K562 (cell line): ENCODE data around the gene SLC4A4. TPM values are rescaled to one million over a fixed set of nuclear protein-coding genes. Genes with fewer than 3 reads are reported as not detected.

Experiments used
- ATAC-seq: fragments of 200-7000 bp; cut with Tn5 transposase; 3 replicates; pipeline ENCODE4 v1.9.1; 2020; ENCODE audit warnings: moderate library complexity
- BruUV-seq: library from RNA; stranded (reverse); fragments of 400-500 nt; replicated peaks from 2 replicates; lab custom pipeline; 2021; lab: Mats Ljungman, UMichigan
- CTCF ChIA-PET: fragments of 300-600 bp; formaldehyde crosslinking; extraction: SDS; loops from one replicate; lab custom pipeline; 2021; ENCODE audit warnings: low intra/inter-chr PET ratio; lab: Yijun Ruan, JAX
- POLR2A ChIA-PET: fragments of 300-600, 350-650 bp; sonication (Branson Sonifier 250); formaldehyde crosslinking; extraction: SDS; loops from one replicate; lab custom pipeline; 2021; ENCODE audit warnings: antibody characterized with exemption, inconsistent platforms; lab: Yijun Ruan, JAX
- DNase-seq, 4 experiments: peaks; one replicate each; pipeline versions ENCODE4 v3.0.0 to v3.0.0-alpha.2; 2011 to 2018; ENCODE audit warnings: low spot score in 3 of 4, mixed read lengths in 3 of 4; ENCODE audit errors: extremely low read depth in 1 of 4
- FAIRE-seq: peaks from 2 replicates; lab custom pipeline; 2011; peaks lifted over from hg19 to GRCh38; lab: Jason Lieb, UNC
- H2AFZ ChIP-seq: 2 replicates; pipeline ENCODE4 v1.6.0; 2011; ENCODE audit warnings: low read depth, low read length, control low read depth, inconsistent platforms
- H3K27ac ChIP-seq: fragments of 200-600 bp; 3 replicates; pipeline ENCODE4 v1.8.0; 2011; ENCODE audit warnings: low read depth, mild to moderate bottlenecking, control low read depth, inconsistent platforms, low read length, moderate library complexity, mixed read lengths; ENCODE audit errors: extremely low read depth
- H3K27me3 ChIP-seq, 2 experiments: fragments of 300-600 bp in 1 of 2; 2 replicates in 1 of 2; 3 replicates in 1 of 2; pipeline versions ENCODE4 v1.6.0 to v1.8.0; 2011; ENCODE audit warnings: inconsistent platforms in 2 of 2, low read length in 2 of 2, mild to moderate bottlenecking in 1 of 2, mixed read lengths in 1 of 2, moderate library complexity in 1 of 2; ENCODE audit not compliant: control insufficient read depth in 2 of 2, insufficient read depth in 2 of 2
- H3K36me3 ChIP-seq: fragments of 300-600 bp; 3 replicates; pipeline ENCODE4 v1.8.0; 2011; ENCODE audit warnings: mild to moderate bottlenecking, low read length, inconsistent platforms; ENCODE audit not compliant: control insufficient read depth, insufficient read depth
- H3K4me1 ChIP-seq, 2 experiments: fragments of 200-600 bp in 1 of 2; replicated peaks in 1 of 2; 2 replicates in 1 of 2; 3 replicates in 1 of 2; pipeline versions ENCODE4 v1.5.1 to v1.8.0; 2011; ENCODE audit warnings: inconsistent platforms in 2 of 2, low read length in 2 of 2, mild to moderate bottlenecking in 1 of 2, mixed read lengths in 1 of 2, moderate library complexity in 1 of 2; ENCODE audit not compliant: control insufficient read depth in 2 of 2, insufficient read depth in 2 of 2
- H3K4me2 ChIP-seq: 2 replicates; pipeline ENCODE4 v1.6.1; 2011; ENCODE audit warnings: low read length, control low read depth, inconsistent platforms, mixed read lengths; ENCODE audit not compliant: insufficient read depth
- H3K4me3 ChIP-seq: fragments of 200-600 bp; sonication (generic), shearing (Covaris generic); 2 replicates; pipeline ENCODE4 v1.5.1; 2016; ENCODE audit warnings: control low read depth, inconsistent platforms
- H3K79me2 ChIP-seq: fragments of 200-600 bp; 3 replicates; pipeline ENCODE4 v1.8.0; 2011; ENCODE audit warnings: low read length, inconsistent platforms; ENCODE audit not compliant: control insufficient read depth, insufficient read depth
- H3K9ac ChIP-seq, 2 experiments: 2 replicates each; pipeline versions ENCODE4 v1.6.0 to v1.6.1; 2011; ENCODE audit warnings: low read depth in 2 of 2, low read length in 2 of 2, control low read depth in 1 of 2, inconsistent platforms in 1 of 2, mild to moderate bottlenecking in 1 of 2, mixed read lengths in 1 of 2; ENCODE audit not compliant: insufficient read depth in 1 of 2
- H3K9me1 ChIP-seq: one replicate; pipeline ENCODE4 v1.6.0; 2011; ENCODE audit warnings: inconsistent platforms, mild to moderate bottlenecking, low read length, moderate library complexity; ENCODE audit not compliant: control insufficient read depth, insufficient read depth
- H3K9me3 ChIP-seq: replicated peaks from 2 replicates; pipeline ENCODE4 v1.5.1; 2011; ENCODE audit warnings: low read depth, low read length, inconsistent platforms; ENCODE audit not compliant: control insufficient read depth, insufficient read depth
- H4K20me1 ChIP-seq: replicated peaks from 2 replicates; pipeline ENCODE4 v1.6.1; 2011; ENCODE audit warnings: low read length, inconsistent platforms, mixed read lengths; ENCODE audit not compliant: control insufficient read depth, insufficient read depth
- ASH1L ChIP-seq: fragments of 450-650 bp; IDR thresholded peaks from 2 replicates; pipeline ENCODE4 v1.6.1; 2018; ENCODE audit warnings: borderline replicate concordance, mild to moderate bottlenecking, low read depth; ENCODE audit not compliant: partially characterized antibody
- EP400 ChIP-seq: fragments of 450-650 bp; IDR thresholded peaks from 2 replicates; pipeline ENCODE4 v1.6.1; 2017; ENCODE audit warnings: antibody characterized with exemption, mild to moderate bottlenecking, moderate library complexity
- PHTF2 ChIP-seq: fragments of 250-450 bp; sonication (Bioruptor Pico); IDR thresholded peaks from 2 replicates; pipeline ENCODE4 v1.5.0; 2021; ENCODE audit warnings: mild to moderate bottlenecking
- ZNF23 ChIP-seq: fragments of 250-450 bp; sonication (Bioruptor Pico); IDR thresholded peaks from 2 replicates; pipeline ENCODE4 v1.4.0; 2020; ENCODE audit warnings: mild to moderate bottlenecking
- ZNF551 ChIP-seq: fragments of 250-450 bp; sonication (Bioruptor Pico); IDR thresholded peaks from 2 replicates; pipeline ENCODE4 v1.5.0; 2021; ENCODE audit warnings: mild to moderate bottlenecking, moderate library complexity
- WGBS: fragments of 100-300 bp; shearing (Covaris generic); methylation state at CpG from one replicate; pipeline ENCODE4 v1.1.6; 2016; ENCODE audit warnings: low coverage, mixed read lengths; ENCODE audit not compliant: insufficient coverage; ENCODE audit errors: missing lambda C conversion rate; 5-methylcytosine and 5-hydroxymethylcytosine counted together
- in situ Hi-C: fragments of 300-500 bp; cut with MboI; formaldehyde crosslinking; loops from 4 replicates; pipeline ENCODE4 v1.15.0; 2018; ENCODE audit warnings: inconsistent platforms, mixed read lengths
- intact Hi-C: fragments of 100-400 bp; cut with micrococcal nuclease; formaldehyde crosslinking; loops from 2 replicates; pipeline ENCODE4 v1.14.2; 2022
- polyA plus RNA-seq, 8 experiments: library from polyadenylated mRNA; depleted of rRNA in 4 of 8; stranded (reverse) in 5 of 8; unstranded in 3 of 8; fragments of >200 nt; fragmentation: Nextera tagmentation in 2 of 8; fragmentation: Illumina TruSeq in 1 of 8; extraction: Ambion mirVana in 2 of 8; extraction: Trizol in 1 of 8; gene quantifications; 2 replicates each; pipeline versions ENCODE4 v1.2.1 to v1.2.3, GENCODE V29; 2011 to 2014; ENCODE audit warnings: inconsistent platforms in 1 of 8, missing spikeins in 1 of 8
- total RNA-seq, 7 experiments: library from RNA; depleted of rRNA in 6 of 7; stranded (reverse); fragments of >200 nt in 6 of 7; fragmentation: Illumina TruSeq in 2 of 7; extraction: Trizol in 2 of 7; gene quantifications; 2 replicates each; pipeline versions ENCODE4 v1.2.1 to v1.2.3, GENCODE V29; 2011 to 2021; ENCODE audit warnings: low replicate concordance in 1 of 7
- TF ChIP-seq, protein P1 (sequence below): fragments of 450-650 bp; IDR thresholded peaks from 2 replicates; pipeline ENCODE4 v1.6.1; 2016; ENCODE audit warnings: mild to moderate bottlenecking

The SLC4A4 gene
- total and polyA plus RNA-seq, 9 of the 15 experiments (the other 6 are each of a cell fraction or from before 2014, with no cell fraction given): 0.01 to 0.18 (median 0.07) TPM; not detected in 2

- TF ChIP-seq PHTF2 (CRISPR knock-in tag) (no peak), ZNF23 (no peak), ZNF551 (CRISPR knock-in tag) (no peak), ASH1L (no peak), EP400 (no peak)
- TF ChIP-seq, protein P1, sequence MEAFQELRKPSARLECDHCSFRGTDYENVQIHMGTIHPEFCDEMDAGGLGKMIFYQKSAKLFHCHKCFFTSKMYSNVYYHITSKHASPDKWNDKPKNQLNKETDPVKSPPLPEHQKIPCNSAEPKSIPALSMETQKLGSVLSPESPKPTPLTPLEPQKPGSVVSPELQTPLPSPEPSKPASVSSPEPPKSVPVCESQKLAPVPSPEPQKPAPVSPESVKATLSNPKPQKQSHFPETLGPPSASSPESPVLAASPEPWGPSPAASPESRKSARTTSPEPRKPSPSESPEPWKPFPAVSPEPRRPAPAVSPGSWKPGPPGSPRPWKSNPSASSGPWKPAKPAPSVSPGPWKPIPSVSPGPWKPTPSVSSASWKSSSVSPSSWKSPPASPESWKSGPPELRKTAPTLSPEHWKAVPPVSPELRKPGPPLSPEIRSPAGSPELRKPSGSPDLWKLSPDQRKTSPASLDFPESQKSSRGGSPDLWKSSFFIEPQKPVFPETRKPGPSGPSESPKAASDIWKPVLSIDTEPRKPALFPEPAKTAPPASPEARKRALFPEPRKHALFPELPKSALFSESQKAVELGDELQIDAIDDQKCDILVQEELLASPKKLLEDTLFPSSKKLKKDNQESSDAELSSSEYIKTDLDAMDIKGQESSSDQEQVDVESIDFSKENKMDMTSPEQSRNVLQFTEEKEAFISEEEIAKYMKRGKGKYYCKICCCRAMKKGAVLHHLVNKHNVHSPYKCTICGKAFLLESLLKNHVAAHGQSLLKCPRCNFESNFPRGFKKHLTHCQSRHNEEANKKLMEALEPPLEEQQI: no peak
- Histone ChIP-seq H3K79me2 (no peaks in the 10 kb centered on the region), H4K20me1 (no peaks in the 10 kb centered on the region), H3K9me3 (no peaks in the 10 kb centered on the region), H3K4me3 (no peak overlapping the region), H3K4me2 (no peak overlapping the region), H2AFZ (no peak overlapping the region), H3K9ac (no peak overlapping the region), H3K27ac (no peak overlapping the region), H3K36me3 (no peaks in the 10 kb centered on the region), H3K27me3 (no peaks in the 10 kb centered on the region), H3K4me1 (no peaks in the 10 kb centered on the region), H3K9me1 (no peaks in the 10 kb centered on the region)
- no peak for ATAC-seq
- ChIA-PET CTCF (no interaction called here), POLR2A (interaction anchor here (0.6 kb wide), 1 partner anchor 56 kb away, joined by 4 read pairs; no protein-coding TSS in a partner anchor)
- no peak for DNase-seq
- no peak for FAIRE-seq
- 0% methylated on average over 1 of the region's 1 CpG for WGBS
- intact Hi-C loops: no loop called here
- no TSS peak for BruUV-seq
- in situ Hi-C loops: no loop called here
Observed at GRCh38 chr4:71584585-71584984, 245.8 kb downstream of the SLC4A4 start.
